ENCODE results near the gene DCAKD.

Gene DCAKD

DNA sequence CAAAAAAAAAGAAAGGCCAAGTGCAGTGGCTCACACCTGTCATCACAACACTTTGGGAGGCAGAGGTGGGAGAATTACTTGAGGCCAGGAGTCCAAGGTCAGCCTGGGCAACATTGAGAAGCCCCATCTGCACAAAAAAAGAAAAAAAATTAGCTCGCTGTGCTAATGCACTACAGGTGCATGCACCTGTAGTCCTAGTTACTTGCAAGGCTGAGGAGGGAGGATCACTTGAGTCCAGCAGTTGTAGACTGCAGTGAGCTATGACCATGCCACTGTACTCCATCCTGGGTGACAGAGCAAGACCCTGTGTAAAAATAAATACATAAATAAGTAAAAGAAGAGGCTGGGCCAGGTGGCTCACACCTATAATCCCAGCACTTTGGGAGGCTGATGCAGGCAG lies 39.7 kb downstream of the DCAKD start:
- Histone ChIP-seq H3K27me3 (replicated peaks; ENCODE audit: insufficient read depth, low read length) (peaks cover 5% of the 10 kb centered on the region; the same call in 1 of the 2 replicates), H3K9me3 (replicated peaks; ENCODE audit: insufficient read depth, low read length) (no peaks in the 10 kb centered on the region), H3K79me2 (ENCODE audit: low read length) (no peaks in the 10 kb centered on the region), H3K27ac (ENCODE audit: low read length) (no peak overlapping the region), H2AFZ (ENCODE audit: low read length) (no peak overlapping the region), H4K20me1 (ENCODE audit: insufficient read depth, low read length) (no peaks in the 10 kb centered on the region), H3K4me3 (ENCODE audit: low read length) (no peak overlapping the region), H3K4me1 (ENCODE audit: low read length) (no peaks in the 10 kb centered on the region), H3K36me3 (replicated peaks; ENCODE audit: insufficient read depth, low read length) (no peaks in the 10 kb centered on the region), H3K9ac (ENCODE audit: low read length) (no peak overlapping the region), H3K9me2 (replicated peaks; ENCODE audit: insufficient read depth, low read length) (no peaks in the 10 kb centered on the region), H3F3A (ENCODE audit: insufficient read depth, low read length) (no peaks in the 10 kb centered on the region), H3K4me2 (ENCODE audit: low read depth, low read length) (no peak overlapping the region)
- DNase-seq: no peak
- no peak for TF ChIP-seq EZH2 (optimal IDR thresholded peaks at IDR 0.05; ENCODE audit: low read depth, low read length)
- TF ChIP-seq, protein P1, sequence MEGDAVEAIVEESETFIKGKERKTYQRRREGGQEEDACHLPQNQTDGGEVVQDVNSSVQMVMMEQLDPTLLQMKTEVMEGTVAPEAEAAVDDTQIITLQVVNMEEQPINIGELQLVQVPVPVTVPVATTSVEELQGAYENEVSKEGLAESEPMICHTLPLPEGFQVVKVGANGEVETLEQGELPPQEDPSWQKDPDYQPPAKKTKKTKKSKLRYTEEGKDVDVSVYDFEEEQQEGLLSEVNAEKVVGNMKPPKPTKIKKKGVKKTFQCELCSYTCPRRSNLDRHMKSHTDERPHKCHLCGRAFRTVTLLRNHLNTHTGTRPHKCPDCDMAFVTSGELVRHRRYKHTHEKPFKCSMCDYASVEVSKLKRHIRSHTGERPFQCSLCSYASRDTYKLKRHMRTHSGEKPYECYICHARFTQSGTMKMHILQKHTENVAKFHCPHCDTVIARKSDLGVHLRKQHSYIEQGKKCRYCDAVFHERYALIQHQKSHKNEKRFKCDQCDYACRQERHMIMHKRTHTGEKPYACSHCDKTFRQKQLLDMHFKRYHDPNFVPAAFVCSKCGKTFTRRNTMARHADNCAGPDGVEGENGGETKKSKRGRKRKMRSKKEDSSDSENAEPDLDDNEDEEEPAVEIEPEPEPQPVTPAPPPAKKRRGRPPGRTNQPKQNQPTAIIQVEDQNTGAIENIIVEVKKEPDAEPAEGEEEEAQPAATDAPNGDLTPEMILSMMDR (IDR thresholded peaks at IDR 0.05; ENCODE audit: low read length): no peak
- TF ChIP-seq EZH2phosphoT487 (IDR thresholded peaks at IDR 0.05; ENCODE audit: low read length): no peak

- no peak for DNase-seq
- Histone ChIP-seq H3K79me2 (ENCODE audit: low read length) (no peaks in the 10 kb centered on the region), H3K27me3 (replicated peaks; ENCODE audit: insufficient read depth, low read length) (peaks cover 13% of the 10 kb centered on the region)
Observed at GRCh38 chr17:45009676-45010467, 41.6 kb downstream of the DCAKD start.

DNA sequence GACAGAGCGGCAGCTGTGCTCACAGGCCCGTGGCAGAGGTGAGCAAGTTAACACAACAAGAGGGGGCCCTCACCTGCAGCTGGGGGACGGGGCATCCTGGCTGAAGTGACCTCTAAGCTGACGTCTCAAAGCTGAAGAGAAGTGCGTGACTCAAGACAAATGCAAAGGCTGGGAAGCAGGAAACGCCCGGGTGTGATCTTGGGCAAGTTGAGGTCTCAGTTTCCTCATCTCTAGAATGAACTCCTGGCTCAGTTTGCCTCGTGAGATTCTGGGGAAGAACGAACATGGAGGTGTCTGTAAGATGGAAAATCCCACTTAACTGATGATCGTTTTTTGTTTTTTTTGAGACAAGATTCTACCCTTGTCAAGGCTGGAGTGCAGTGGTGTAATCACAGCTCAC lies 43.2 kb downstream of the DCAKD start:
- DNase-seq: no peak
- H3K79me2 ChIP-seq (ENCODE audit: low read length): no peaks in the 10 kb centered on the region
- no peak overlapping the region for H3K4me2 ChIP-seq (ENCODE audit: low read depth, low read length)
- H3K9me3 ChIP-seq (replicated peaks; ENCODE audit: insufficient read depth, low read length): no peaks in the 10 kb centered on the region
- no peaks in the 10 kb centered on the region for H3F3A ChIP-seq (ENCODE audit: insufficient read depth, low read length)
- H2AFZ ChIP-seq (ENCODE audit: low read length): no peak overlapping the region
- no peak overlapping the region for H3K4me3 ChIP-seq (ENCODE audit: low read length)
- H3K36me3 ChIP-seq (replicated peaks; ENCODE audit: insufficient read depth, low read length): no peaks in the 10 kb centered on the region
- H3K4me1 ChIP-seq (ENCODE audit: low read length): no peaks in the 10 kb centered on the region
- H3K27me3 ChIP-seq (replicated peaks; ENCODE audit: insufficient read depth, low read length): peaks cover 13% of the 10 kb centered on the region
- H3K27ac ChIP-seq (ENCODE audit: low read length): no peak overlapping the region
- H4K20me1 ChIP-seq (ENCODE audit: insufficient read depth, low read length): no peaks in the 10 kb centered on the region
- TF ChIP-seq EZH2 (optimal IDR thresholded peaks at IDR 0.05; ENCODE audit: low read depth, low read length): no peak
- TF ChIP-seq EZH2phosphoT487 (IDR thresholded peaks at IDR 0.05; ENCODE audit: low read length): no peak
- TF ChIP-seq, protein P1 (IDR thresholded peaks at IDR 0.05; ENCODE audit: low read length): no peak
- no peak overlapping the region for H3K9ac ChIP-seq (ENCODE audit: low read length)
- no peaks in the 10 kb centered on the region for H3K9me2 ChIP-seq (replicated peaks; ENCODE audit: insufficient read depth, low read length)

More at GRCh38 chr17:45009676-45010467, 41.6 kb downstream of the DCAKD start:
- no peaks in the 10 kb centered on the region for H3F3A ChIP-seq (ENCODE audit: insufficient read depth, low read length)
- H3K4me1 ChIP-seq (ENCODE audit: low read length): no peaks in the 10 kb centered on the region
- H2AFZ ChIP-seq (ENCODE audit: low read length): no peak overlapping the region
- no peak overlapping the region for H3K4me2 ChIP-seq (ENCODE audit: low read depth, low read length)
- H3K9me2 ChIP-seq (replicated peaks; ENCODE audit: insufficient read depth, low read length): no peaks in the 10 kb centered on the region
- no peak overlapping the region for H3K27ac ChIP-seq (ENCODE audit: low read length)
- H3K36me3 ChIP-seq (replicated peaks; ENCODE audit: insufficient read depth, low read length): no peaks in the 10 kb centered on the region
- H3K9ac ChIP-seq (ENCODE audit: low read length): no peak overlapping the region
- H3K4me3 ChIP-seq (ENCODE audit: low read length): no peak overlapping the region
- H4K20me1 ChIP-seq (ENCODE audit: insufficient read depth, low read length): no peaks in the 10 kb centered on the region
- no peaks in the 10 kb centered on the region for H3K9me3 ChIP-seq (replicated peaks; ENCODE audit: insufficient read depth, low read length)
- no peak for TF ChIP-seq EZH2phosphoT487 (IDR thresholded peaks at IDR 0.05; ENCODE audit: low read length)
- TF ChIP-seq, protein P1 (IDR thresholded peaks at IDR 0.05; ENCODE audit: low read length): no peak

All from MM.1S (cell line).